H1 (cell line): ENCODE results near the gene ABLIM1. TPM values are rescaled to one million over a fixed set of nuclear protein-coding genes. Genes with fewer than 3 reads are reported as not detected.

Experiments
- CTCF ChIA-PET: fragments of 300-600 bp; sonication (Branson Sonifier 250); formaldehyde crosslinking; loops from one replicate; lab custom pipeline; 2021; ENCODE audit not compliant: partially characterized antibody; lab: Charles Lee
- POLR2A ChIA-PET: fragments of 300-600 bp; sonication (Branson Sonifier 250); formaldehyde crosslinking; loops from one replicate; lab custom pipeline; 2021; ENCODE audit warnings: inconsistent platforms; ENCODE audit not compliant: partially characterized antibody; lab: Charles Lee
- DNase-seq, 2 experiments: peaks; one replicate each; pipeline versions ENCODE4 v3.0.0 to v3.0.0-alpha.2; 2010 to 2022; ENCODE audit warnings: low spot score in 2 of 2, low read depth in 1 of 2, mixed read lengths in 1 of 2
- FAIRE-seq: peaks from 2 replicates; lab custom pipeline; 2011; peaks lifted over from hg19 to GRCh38; lab: Jason Lieb, UNC
- H2AFZ ChIP-seq: 2 replicates; pipeline ENCODE4 v1.8.1; 2012; ENCODE audit warnings: low read length, inconsistent platforms
- H2AK5ac ChIP-seq: 2 replicates; pipeline ENCODE4 v1.6.1; 2013; ENCODE audit warnings: low read depth, low read length
- H2BK120ac ChIP-seq: replicated peaks from 2 replicates; pipeline ENCODE3; 2013; ENCODE audit warnings: low read depth, low read length, inconsistent platforms
- H2BK12ac ChIP-seq: 2 replicates; pipeline ENCODE4 v1.6.1; 2013; ENCODE audit warnings: low read depth, low read length
- H2BK15ac ChIP-seq: 2 replicates; pipeline ENCODE4 v1.6.1; 2013; ENCODE audit warnings: low read length
- H2BK20ac ChIP-seq: 2 replicates; pipeline ENCODE4 v1.6.1; 2013; ENCODE audit warnings: low read length
- H2BK5ac ChIP-seq: 2 replicates; pipeline ENCODE4 v1.6.1; 2013; ENCODE audit warnings: low read depth, low read length
- H3K14ac ChIP-seq: 2 replicates; pipeline ENCODE4 v1.6.1; 2013; ENCODE audit warnings: inconsistent platforms; ENCODE audit not compliant: insufficient read length
- H3K18ac ChIP-seq: 2 replicates; pipeline ENCODE4 v1.6.1; 2013; ENCODE audit warnings: low read length; ENCODE audit errors: extremely low read depth
- H3K23ac ChIP-seq: 2 replicates; pipeline ENCODE4 v1.6.1; 2013; ENCODE audit warnings: inconsistent platforms; ENCODE audit not compliant: insufficient read length
- H3K23me2 ChIP-seq: 2 replicates; pipeline ENCODE4 v1.6.1; 2013; ENCODE audit warnings: low read depth, low read length
- H3K27ac ChIP-seq: 2 replicates; pipeline ENCODE4 v1.6.1; 2011; ENCODE audit warnings: low read depth, low read length, inconsistent platforms
- H3K27me3 ChIP-seq, 4 experiments: replicated peaks in 1 of 4; 1 replicate in 1 of 4; 2 replicates in 3 of 4; pipeline versions ENCODE4 v1.6.1 to v1.8.1; 2011 to 2013; ENCODE audit warnings: low read length in 3 of 4, mild to moderate bottlenecking in 3 of 4, inconsistent platforms in 2 of 4, mixed read lengths in 2 of 4, moderate library complexity in 1 of 4; ENCODE audit not compliant: control insufficient read depth in 3 of 4, insufficient read depth in 3 of 4; ENCODE audit errors: extremely low read depth in 1 of 4
- H3K36me3 ChIP-seq, 4 experiments: 2 replicates each; pipeline versions ENCODE4 v1.6.1 to v1.8.1; 2011 to 2013; ENCODE audit warnings: mild to moderate bottlenecking in 4 of 4, low read length in 3 of 4, moderate library complexity in 2 of 4, control low read depth in 1 of 4, inconsistent platforms in 1 of 4; ENCODE audit not compliant: insufficient read depth in 4 of 4, control insufficient read depth in 2 of 4
- H3K4ac ChIP-seq: replicated peaks from 2 replicates; pipeline ENCODE3; 2013; ENCODE audit warnings: low read length, low read depth, mixed read lengths, inconsistent platforms; ENCODE audit not compliant: insufficient read length
- H3K4me1 ChIP-seq, 4 experiments: replicated peaks in 1 of 4; 1 replicate in 1 of 4; 2 replicates in 3 of 4; pipeline versions ENCODE4 v1.6.1 to v1.8.1; 2011 to 2013; ENCODE audit warnings: low read length in 3 of 4, inconsistent platforms in 2 of 4, mixed read lengths in 1 of 4; ENCODE audit not compliant: insufficient read depth in 4 of 4, control insufficient read depth in 3 of 4
- H3K4me2 ChIP-seq, 2 experiments: 2 replicates each; pipeline versions ENCODE4 v1.6.1 to v1.8.1; 2011 to 2013; ENCODE audit warnings: low read depth in 2 of 2, low read length in 2 of 2, control low read depth in 1 of 2, inconsistent platforms in 1 of 2, mild to moderate bottlenecking in 1 of 2; ENCODE audit not compliant: insufficient read depth in 1 of 2
- H3K4me3 ChIP-seq, 4 experiments: fragments of 200-600, 300-600 bp in 1 of 4; sonication (generic), shearing (Covaris generic), sonication (Bioruptor Twin) in 1 of 4; 2 replicates each; pipeline versions ENCODE4 v1.5.1 to v1.8.1; 2011 to 2016; ENCODE audit warnings: low read length in 4 of 4, low read depth in 3 of 4, control low read depth in 2 of 4, inconsistent platforms in 2 of 4, mild to moderate bottlenecking in 2 of 4, mixed read lengths in 1 of 4, moderate library complexity in 1 of 4; ENCODE audit not compliant: insufficient read depth in 2 of 4; ENCODE audit errors: extremely low read depth in 1 of 4
- H3K56ac ChIP-seq: replicated peaks from 2 replicates; pipeline ENCODE3; 2013; ENCODE audit warnings: low read depth, mild to moderate bottlenecking, mixed read lengths, low read length, inconsistent platforms; ENCODE audit not compliant: insufficient read length
- H3K79me1 ChIP-seq: 2 replicates; pipeline ENCODE4 v1.6.1; 2013; ENCODE audit warnings: low read depth, low read length, control low read depth
- H3K79me2 ChIP-seq, 2 experiments: 2 replicates each; pipeline versions ENCODE4 v1.6.1 to v1.8.1; 2012 to 2013; ENCODE audit warnings: low read length in 2 of 2, mild to moderate bottlenecking in 2 of 2, inconsistent platforms in 1 of 2; ENCODE audit not compliant: insufficient read depth in 2 of 2, control insufficient read depth in 1 of 2
- H3K9ac ChIP-seq, 4 experiments: replicated peaks in 1 of 4; 1 replicate in 1 of 4; 2 replicates in 3 of 4; pipeline versions ENCODE4 v1.6.1 to v1.8.1; 2011 to 2013; ENCODE audit warnings: low read depth in 3 of 4, low read length in 3 of 4, control low read depth in 2 of 4, mild to moderate bottlenecking in 2 of 4, moderate library complexity in 2 of 4, inconsistent platforms in 1 of 4; ENCODE audit errors: extremely low read depth in 1 of 4
- H3K9me3 ChIP-seq, 2 experiments: 2 replicates each; pipeline versions ENCODE4 v1.6.1 to v1.8.1; 2012 to 2013; ENCODE audit warnings: mild to moderate bottlenecking in 2 of 2, moderate library complexity in 2 of 2, control low read depth in 1 of 2, inconsistent platforms in 1 of 2, low read depth in 1 of 2, low read length in 1 of 2, mixed read lengths in 1 of 2; ENCODE audit not compliant: insufficient read depth in 2 of 2
- H4K20me1 ChIP-seq, 2 experiments: replicated peaks in 1 of 2; 2 replicates each; pipeline versions ENCODE3 to v1.8.1; 2011 to 2013; ENCODE audit warnings: inconsistent platforms in 2 of 2, low read length in 2 of 2, mild to moderate bottlenecking in 1 of 2; ENCODE audit not compliant: insufficient read depth in 2 of 2, control insufficient read depth in 1 of 2
- H4K5ac ChIP-seq: 2 replicates; pipeline ENCODE4 v1.6.1; 2013; ENCODE audit warnings: low read length, low read depth, mixed read lengths, inconsistent platforms; ENCODE audit not compliant: insufficient read length
- H4K8ac ChIP-seq: 2 replicates; pipeline ENCODE4 v1.8.0; 2013; ENCODE audit warnings: mild to moderate bottlenecking, moderate library complexity, low read length, inconsistent platforms; ENCODE audit not compliant: insufficient read depth; ENCODE audit errors: extremely low read depth
- H4K91ac ChIP-seq: replicated peaks from 2 replicates; pipeline ENCODE3; 2013; ENCODE audit warnings: low read length, mixed read lengths, inconsistent platforms; ENCODE audit not compliant: insufficient read length
- SP2 ChIP-seq: IDR thresholded peaks from 2 replicates; pipeline ENCODE4 v1.6.1; 2012; ENCODE audit warnings: mild to moderate bottlenecking, low read length, inconsistent platforms
- USF2 ChIP-seq: IDR thresholded peaks from 2 replicates; pipeline ENCODE4 v1.6.1; 2011; ENCODE audit warnings: low read length, improper control_type of control experiment
- WGBS, 2 experiments: shearing (Covaris generic) in 1 of 2; methylation state at CpG; one replicate each; pipeline versions ENCODE4 v1.1.6 to v1.1.7; 2013 to 2015; ENCODE audit warnings: low lambda C conversion rate in 2 of 2, mixed read lengths in 2 of 2, inconsistent platforms in 1 of 2, low coverage in 1 of 2, missing lambda C conversion rate in 1 of 2; ENCODE audit not compliant: insufficient replicate concordance in 2 of 2, insufficient coverage in 1 of 2, insufficient read length in 1 of 2; ENCODE audit errors: extremely low coverage in 1 of 2, missing lambda C conversion rate in 1 of 2; 5-methylcytosine and 5-hydroxymethylcytosine counted together
- polyA plus RNA-seq, 7 experiments: library from polyadenylated mRNA; depleted of rRNA in 3 of 7; stranded (reverse) in 5 of 7; unstranded in 2 of 7; fragments of >200 nt in 5 of 7; fragments of 200-250 nt in 2 of 7; gene quantifications; 1 replicate in 5 of 7; 2 replicates in 1 of 7; 4 replicates in 1 of 7; pipeline versions ENCODE4 v1.2.1 to v1.2.3, GENCODE V29; 2011 to 2013; ENCODE audit warnings: missing spikeins in 2 of 7, mixed read lengths in 2 of 7
- total RNA-seq: library from RNA; stranded (reverse); fragmentation: NEBNext Ultra II Directional; extraction: Animal tissue kit (Norgen Biotek cat#: 25700); gene quantifications from 2 replicates; pipeline ENCODE4 v1.2.1, GENCODE V29; 2021

The ABLIM1 gene
- total and polyA plus RNA-seq, 2 of the 8 experiments (the other 6 are each of a cell fraction or from before 2014, with no cell fraction given), result 51.2 to 51.7 TPM

GRCh38 chr10:114442091-114442630 lies 215.9 kb downstream of the ABLIM1 start:
- H2BK20ac ChIP-seq, result no peak overlapping the region
- no peaks in the 10 kb centered on the region for H3K4me1 ChIP-seq
- FAIRE-seq, result no peak
- POLR2A ChIA-PET, result no interaction called here
- H3K18ac ChIP-seq, result no peak overlapping the region
- H3K4ac ChIP-seq, result no peak overlapping the region
- H3K36me3 ChIP-seq, result peaks cover 0 to 13% (median 8%) of the 10 kb centered on the region in 4 experiments; a peak in 6 of 8 replicates
- no peaks in the 10 kb centered on the region for H3K23me2 ChIP-seq
- WGBS, 2 experiments, result 90% methylated on average over 4 of the region's 4 CpGs; no CpG with 5 or more reads in 1 of the 2 experiments
- no peak overlapping the region for H4K91ac ChIP-seq
- no peak overlapping the region for H3K56ac ChIP-seq
- no peak overlapping the region for H3K4me3 ChIP-seq
- H3K23ac ChIP-seq, result no peak overlapping the region
- TF ChIP-seq SP2 (no peak), USF2 (no peak)
- H2AFZ ChIP-seq, result no peak overlapping the region
- H3K79me2 ChIP-seq, result no peaks in the 10 kb centered on the region
- H2BK120ac ChIP-seq, result no peak overlapping the region
- no peak overlapping the region for H3K14ac ChIP-seq
- H3K9ac ChIP-seq, result no peak overlapping the region
- H4K5ac ChIP-seq, result no peak overlapping the region
- no peak for DNase-seq
- H3K4me2 ChIP-seq, result no peak overlapping the region
- H4K8ac ChIP-seq, result no peak overlapping the region
- CTCF ChIA-PET, result interaction anchor here (0.9 to 20.2 kb wide), 2 partner anchors 89 to 141 kb away, joined by 3 to 269 read pairs; no protein-coding TSS in a partner anchor
- no peak overlapping the region for H2AK5ac ChIP-seq
- H4K20me1 ChIP-seq, result peaks cover 0 to 4% of the 10 kb centered on the region in 2 experiments
- H2BK12ac ChIP-seq, result no peak overlapping the region
- no peaks in the 10 kb centered on the region for H3K9me3 ChIP-seq
- no peaks in the 10 kb centered on the region for H3K27me3 ChIP-seq
- H3K79me1 ChIP-seq, result no peaks in the 10 kb centered on the region
- no peak overlapping the region for H2BK15ac ChIP-seq
- H2BK5ac ChIP-seq, result no peak overlapping the region
- H3K27ac ChIP-seq, result no peak overlapping the region
